HG03378 (cell line): ENCODE measurements around the gene DIP2C.
"Not testable (repeated sequence)": the region's sequence is repeated elsewhere in the genome, so short reads cannot be mapped to it uniquely, and the experiment has no call there.

Experiments
- ATAC-seq: cut with Tn5 transposase; IDR thresholded peaks from one replicate; pipeline ENCODE4 v1.9.1; 2021; ENCODE audit warnings: mild to moderate bottlenecking, moderate library complexity; ENCODE audit not compliant: unreplicated experiment

DIP2C gene

DNA sequence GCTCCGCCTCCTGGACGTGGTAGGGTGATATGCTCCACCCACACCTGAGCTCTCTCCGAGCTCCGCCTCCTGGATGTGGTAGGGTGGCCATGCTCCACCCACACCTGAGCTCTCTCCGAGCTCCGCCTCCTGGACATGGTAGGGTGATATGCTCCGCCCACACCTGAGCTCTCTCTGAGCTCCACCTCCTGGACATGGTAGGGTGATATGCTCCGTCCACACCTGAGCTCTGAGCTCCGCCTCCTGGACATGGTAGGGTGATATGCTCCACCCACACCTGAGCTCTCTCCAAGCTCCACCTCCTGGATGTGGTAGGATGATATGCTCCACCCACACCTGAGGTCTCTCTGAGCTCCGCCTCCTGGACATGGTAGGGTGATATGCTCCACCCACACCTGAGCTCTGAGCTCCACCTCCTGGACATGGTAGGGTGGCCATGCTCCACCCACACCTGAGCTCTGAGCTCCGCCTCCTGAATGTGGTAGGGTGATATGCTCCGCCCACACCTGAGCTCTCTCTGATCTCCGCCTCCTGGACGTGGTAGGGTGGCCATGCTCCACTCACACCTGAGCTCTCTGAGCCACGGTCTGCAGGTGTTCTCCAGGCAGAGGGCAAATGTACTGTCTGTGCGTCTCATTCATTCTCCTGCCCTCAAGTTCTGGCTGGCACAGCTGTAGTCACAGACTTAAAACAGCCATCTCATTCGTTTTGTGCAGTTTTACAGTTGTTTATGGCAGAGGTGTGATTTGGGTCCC is 252.4 kb downstream of the DIP2C start:
- no peak for ATAC-seq

DNA sequence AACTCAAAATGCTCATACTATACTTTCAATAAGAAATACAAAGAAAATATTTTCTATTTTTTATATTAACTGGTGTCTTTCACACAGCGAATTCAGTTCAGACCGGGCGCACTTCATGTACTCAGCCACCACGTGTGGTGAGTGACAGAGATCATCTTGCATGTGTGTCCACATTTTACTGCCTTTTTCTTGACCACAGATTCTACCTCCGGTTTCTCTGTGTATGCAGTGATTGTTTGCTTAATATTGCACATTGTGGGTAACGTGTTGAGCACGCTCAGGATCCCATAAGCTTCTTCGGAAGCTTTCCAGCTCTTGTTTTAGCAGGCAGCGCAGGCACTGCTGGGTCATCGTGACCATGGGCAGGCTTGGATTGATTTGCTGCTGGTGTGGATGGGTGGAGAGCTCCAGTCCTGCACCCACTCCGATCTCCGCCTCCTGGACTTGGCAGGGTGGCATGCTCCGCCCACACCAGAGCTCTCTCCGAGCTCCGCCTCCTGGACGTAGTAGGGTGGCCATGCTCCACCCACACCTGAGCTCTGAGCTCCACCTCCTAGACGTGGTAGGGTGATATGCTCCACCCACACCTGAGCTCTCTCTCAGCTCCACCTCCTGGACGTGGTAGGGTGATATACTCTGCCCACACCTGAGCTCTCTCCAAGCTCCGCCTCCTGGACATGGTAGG is 253.3 kb downstream of the DIP2C start:
- no peak for ATAC-seq

DNA sequence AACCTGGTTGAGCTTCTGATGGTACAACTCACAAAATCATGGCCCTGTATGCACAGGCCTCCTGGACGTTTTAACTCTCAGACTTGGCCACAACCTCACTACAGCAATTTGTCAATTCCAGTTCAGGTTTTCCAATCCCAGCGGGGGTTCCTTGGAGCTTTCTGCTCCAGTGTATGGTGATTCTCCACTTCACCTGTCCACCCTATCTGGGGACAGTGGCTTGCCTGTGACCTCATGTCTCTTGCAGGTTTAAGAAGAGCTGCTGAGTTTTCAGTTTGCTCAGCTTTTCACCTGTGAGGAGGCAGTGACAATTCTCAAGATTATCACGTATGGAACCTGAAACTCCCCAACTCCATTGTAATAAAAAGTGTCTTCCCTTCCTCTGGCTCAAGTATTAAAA is 254.1 kb downstream of the DIP2C start:
- no peak for ATAC-seq

DNA sequence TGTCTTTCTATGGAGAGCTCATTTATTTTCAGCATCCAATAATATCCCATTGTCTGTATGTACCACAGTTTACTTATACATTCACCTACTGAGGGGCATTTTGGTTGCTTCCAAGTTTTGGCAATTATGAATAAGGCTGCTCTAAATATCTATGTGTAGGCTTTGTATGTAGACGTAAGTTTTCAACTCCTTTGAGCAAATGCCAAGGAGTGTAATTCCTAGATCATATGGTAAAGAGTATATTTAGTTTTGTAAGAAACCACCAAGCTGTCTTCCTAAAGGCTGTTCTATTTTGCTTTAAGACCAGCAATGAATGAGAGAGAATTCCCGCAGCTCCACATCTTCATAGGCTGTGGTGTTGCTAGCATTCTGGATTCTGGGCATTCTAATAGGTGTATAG is 259.8 kb downstream of the DIP2C start:
- ATAC-seq, result no peak

DNA sequence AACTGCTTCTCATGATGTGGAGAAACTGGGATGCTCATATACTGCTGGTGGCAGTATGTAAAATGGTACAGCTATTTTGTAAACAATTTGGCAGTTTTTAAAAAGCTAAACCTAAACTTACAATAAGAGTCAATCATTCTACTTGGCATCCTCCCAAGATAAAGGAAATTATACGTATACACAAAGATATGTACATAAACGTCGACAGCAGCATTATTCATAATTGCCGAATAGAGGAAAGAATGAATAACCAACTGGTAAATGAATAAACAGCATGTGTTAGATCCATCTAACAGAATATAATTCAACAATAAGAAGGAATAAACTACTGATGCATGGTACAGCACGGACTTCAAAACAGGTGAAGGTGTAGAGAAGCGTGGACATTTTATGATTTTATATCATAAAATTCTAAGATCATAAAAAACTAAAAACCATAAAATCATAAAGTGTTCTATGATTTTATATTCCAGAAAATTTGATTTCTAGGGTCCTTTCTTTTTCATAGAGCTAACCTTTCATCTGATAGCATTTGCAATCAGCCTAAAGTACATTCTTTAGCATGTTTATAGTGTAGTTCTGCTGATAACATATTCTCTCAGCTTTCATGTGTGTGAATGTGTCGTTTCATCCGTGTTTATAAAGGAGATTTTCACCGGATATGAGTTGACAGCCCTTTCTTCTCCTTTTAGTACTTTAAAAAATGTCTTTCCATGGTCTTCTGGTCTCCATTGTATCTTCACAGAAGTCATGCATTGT is 261.5 kb downstream of the DIP2C start:
- no peak for ATAC-seq

DNA sequence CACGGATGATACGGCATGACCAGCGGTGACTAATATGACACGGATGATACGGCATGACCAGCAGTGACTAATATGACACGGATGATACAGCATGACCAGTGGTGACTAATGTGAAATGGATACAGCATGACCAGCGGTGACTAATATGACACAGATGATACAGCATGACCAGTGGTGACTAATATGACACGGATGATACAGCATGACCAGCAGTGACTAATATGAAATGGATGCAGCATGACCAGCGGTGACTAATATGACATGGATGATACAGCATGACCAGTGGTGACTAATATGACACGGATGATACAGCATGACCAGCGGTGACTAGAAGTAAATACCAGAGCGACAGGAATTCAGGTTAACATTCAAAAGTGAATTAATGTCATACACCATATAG is 264.1 kb downstream of the DIP2C start:
- not testable (repeated sequence) for ATAC-seq

DNA sequence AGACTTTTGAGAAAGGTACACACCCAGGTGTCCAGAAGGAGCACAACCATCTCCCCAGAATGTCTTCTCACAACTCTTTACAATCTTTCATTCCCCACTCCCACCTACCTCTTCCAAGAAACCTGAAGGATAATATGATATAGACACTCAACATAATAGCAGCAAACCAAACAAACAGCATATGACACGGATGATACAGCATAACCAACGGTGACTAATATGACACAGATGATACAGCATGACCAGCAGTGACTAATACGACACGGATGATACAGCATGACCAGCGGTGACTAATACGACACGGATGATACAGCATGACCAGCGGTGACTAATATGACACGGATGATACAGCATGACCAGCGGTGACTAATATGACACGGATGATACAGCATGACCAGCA is 264.7 kb downstream of the DIP2C start:
- ATAC-seq, result not testable (repeated sequence)

DNA sequence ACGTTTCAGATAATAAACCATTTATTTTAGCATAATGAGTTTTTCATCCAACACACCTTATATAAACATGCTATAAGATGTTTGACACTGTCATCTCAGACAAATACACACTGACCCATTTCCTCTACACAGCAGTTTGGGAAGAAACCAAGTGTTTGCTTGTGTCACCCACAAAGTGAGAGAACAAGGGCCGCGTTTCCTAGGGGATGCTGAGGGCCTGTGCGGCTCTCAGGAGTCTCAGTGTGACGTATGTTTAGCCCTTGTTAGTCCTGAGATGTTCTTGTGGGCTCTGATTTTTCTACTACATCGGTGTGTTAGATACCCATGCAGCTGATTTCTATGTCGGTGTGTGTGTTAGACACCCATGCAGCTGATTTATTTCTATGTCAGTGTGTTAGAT is 266.3 kb downstream of the DIP2C start:
- no peak for ATAC-seq

DNA sequence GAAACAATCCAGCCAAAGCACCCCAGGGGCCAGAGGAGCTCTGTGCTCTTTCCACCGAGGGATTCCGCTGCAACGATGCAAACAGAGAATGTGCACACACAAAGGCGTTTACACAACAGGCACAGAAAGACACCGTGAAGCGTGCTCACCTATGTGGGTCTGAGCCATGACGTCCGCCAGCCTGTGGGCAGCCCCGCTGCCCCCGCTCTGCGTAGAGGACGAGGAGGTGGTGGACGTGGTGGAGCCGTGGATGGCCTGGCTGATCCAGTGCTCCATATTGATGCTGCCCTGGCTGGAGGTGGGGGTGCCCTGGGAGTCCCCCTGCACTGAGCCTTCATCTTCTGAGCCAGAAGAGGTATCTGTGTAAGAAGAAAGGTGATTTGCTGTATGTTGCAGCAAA is 266.8 kb downstream of the DIP2C start:
- no peak for ATAC-seq

DNA sequence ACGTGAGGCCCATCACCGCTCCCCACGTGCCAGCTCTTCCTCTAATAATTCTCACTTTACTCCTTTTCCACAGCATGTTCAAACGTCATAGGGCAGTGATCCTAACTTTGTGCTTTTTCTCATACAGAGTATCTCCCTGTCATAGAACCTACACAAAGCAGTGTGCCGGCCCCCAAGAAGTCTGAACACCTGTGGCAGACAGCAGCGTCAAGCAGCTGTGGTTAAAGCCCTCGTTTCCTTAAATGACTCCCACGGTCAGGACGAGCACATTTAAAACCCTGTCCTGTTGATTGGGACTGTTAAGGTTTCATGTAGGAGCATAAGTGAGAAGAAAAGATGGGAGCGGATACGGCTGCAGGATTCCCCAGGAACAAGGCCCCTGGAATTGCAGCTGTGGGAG is 267.2 kb downstream of the DIP2C start:
- ATAC-seq, result no peak

DNA sequence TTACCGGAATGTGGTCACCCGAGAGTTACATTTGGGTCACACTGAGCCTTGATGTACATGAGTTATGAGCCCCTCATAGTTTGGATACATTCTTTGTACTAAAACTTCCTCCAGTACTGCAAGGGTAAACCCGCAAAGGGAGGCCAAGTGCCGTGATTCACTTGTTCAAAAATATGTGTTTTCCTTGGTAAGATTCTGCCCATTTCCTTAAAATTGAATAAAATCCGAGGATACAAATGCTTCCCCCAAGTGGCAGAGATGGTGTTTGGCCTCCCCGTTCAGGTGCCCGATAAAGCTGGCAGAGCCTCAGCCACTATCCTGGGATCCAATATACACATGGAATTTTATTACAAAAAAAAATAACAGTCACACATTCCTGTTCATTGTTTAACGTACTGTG is 268.3 kb downstream of the DIP2C start:
- no peak for ATAC-seq

DNA sequence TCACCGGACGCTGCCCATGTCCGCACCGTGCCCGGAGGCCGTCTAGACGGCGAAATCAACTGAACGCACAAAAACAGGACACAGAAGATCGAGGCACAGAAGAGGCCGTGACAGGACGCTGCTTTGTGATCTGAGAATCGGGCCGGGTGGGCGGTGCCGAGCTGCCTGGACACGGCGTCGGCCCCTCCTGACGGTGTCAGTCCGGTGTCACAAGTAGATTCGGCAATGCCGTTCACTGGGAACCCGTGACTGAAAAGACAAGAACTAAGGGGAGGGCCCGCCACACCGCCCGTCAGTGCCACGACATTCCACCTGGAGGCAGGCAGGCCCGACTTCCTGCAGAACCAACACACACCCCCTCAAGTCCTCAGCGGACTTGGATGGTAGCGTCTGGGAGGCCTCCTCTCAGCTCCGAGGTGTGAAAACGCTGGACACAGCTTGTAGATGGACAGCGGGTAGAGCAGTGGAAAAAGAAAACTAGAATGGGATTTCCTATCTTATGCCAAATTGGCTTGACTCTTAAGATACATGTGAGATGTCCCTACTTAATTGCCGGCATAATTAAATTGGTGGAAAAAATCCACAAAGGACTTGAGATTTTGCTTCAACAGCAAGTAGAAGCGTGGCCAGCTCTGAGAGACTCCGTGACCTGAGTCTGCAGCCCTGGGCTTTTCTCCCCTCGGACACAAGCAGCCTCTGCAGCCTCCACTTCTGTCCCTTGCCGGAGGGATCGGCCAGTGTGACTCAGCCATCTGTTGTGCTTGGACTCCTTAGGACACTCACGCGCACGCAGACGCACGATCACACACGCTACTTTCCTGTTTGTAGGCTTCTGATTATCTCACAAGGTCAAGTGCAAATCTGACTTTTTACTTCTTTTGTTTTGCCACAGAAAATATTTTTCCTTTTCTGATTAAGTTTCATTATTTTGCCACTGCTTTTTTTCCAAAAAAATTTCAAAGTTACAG is 269.0 kb downstream of the DIP2C start:
- no peak for ATAC-seq

DNA sequence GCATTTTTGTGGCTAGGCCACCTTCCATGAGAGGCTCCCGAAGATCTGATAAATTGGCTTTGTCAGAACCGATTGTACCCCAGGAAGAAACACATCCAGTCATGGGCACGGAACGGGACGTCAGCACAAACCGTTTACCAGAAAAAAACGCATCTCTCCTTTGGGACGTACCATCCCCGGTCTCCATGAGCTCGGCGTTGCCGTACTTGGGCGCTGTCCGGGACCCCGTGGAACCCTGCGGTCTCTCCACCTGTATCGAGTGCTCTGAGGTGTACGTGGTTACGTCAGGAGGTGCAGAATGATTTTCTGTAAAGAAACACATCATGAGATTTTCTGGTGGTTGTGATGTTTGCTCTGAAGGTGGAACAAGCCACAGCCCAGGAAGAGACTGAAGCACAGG is 270.6 kb downstream of the DIP2C start:
- no peak for ATAC-seq

DNA sequence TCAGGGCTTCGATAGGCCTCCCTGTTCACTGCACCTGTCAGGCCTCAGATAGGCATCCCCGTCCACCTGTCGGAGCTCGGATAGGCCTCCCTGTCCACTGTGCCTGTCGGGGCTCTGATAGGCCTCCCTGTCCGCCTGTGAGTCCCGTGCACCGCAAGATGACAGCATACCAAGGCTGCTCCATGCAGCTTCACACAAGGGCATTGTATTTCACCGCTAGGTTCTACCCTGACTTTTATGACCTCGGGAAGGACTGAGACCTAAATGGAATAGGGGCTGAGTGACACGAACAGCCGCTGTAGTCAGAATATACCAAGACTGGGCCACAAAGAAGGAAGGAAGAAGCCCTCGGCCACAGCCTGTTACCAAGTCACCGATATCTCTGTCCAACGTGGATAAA is 271.2 kb downstream of the DIP2C start:
- no peak for ATAC-seq

DNA sequence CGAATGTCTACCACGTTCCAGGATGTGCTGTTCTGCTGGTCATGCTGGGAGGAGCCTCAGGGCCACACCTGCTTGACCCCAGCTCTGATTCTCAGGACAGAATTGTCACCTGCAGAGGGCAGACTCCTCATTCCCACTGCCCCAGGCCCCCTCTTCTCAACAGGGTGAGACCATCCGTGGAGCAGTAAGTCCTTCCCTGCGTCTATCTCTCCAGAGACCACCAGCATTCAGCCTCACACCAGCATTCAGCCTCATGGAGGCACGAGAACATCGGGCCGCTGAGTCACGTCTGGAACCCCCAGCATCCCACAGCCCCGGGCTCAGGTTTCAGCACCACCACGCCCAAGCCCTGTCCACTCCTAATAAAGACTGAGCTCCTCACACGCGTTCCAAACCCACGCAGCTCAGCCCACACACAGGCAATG is 273.4 kb downstream of the DIP2C start:
- ATAC-seq, result no peak

DNA sequence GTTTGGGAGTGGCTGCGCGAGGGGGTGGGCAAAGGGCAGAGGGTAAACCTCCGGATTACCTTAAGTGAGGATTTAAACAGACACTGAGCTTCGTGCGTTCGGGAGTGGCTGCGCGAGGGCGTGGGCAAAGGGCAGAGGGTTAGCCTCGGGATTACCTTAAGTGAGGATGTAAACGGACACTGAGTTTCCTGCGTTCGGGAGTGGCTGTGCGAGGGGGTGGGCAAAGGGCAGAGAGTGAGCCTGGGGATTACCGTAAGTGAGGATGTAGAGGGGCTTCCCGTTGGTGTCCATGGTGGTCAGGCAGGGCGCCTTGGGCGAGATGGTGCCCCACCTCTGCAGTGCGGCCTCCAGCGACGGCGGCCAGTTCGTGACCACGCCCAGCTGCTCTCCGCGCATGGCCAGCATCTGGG is 275.8 kb downstream of the DIP2C start:
- ATAC-seq, result no peak

DNA sequence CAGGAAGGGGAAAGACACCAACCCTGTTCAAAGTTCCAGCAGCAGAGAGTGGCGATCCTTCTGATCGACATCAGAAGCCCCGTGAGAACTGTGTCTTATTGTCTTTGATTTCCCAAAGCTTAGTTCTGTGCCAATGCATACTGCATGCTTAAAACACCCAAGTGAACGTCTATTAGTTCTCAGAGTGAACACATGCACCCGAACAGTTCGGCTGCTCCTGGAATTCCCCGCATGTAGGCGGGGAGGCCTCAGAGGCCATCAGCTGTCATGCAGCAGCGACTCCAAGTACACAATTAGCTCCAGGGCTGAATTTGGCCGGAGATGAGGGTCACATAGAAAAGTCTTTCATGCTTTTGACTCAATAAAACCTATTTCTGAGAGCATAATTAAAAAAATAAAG is 277.4 kb downstream of the DIP2C start:
- no peak for ATAC-seq

DNA sequence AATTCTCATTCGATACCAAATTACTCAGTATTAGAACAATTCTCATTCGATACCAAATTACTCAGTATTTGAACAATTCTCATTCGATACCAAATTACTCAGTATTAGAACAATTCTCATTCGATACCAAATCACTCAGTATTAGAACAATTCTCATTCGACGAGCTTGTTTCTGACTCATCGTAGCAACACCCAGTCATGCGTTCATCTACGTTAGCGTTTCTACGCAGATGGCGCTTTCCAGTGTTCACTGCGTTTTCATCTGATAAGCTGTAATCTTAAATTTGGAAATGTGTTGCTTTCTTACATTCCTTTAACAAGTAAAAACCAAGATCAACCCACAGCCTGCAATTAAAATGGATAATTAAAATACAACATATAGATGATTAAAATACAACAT is 277.9 kb downstream of the DIP2C start:
- no peak for ATAC-seq

DNA sequence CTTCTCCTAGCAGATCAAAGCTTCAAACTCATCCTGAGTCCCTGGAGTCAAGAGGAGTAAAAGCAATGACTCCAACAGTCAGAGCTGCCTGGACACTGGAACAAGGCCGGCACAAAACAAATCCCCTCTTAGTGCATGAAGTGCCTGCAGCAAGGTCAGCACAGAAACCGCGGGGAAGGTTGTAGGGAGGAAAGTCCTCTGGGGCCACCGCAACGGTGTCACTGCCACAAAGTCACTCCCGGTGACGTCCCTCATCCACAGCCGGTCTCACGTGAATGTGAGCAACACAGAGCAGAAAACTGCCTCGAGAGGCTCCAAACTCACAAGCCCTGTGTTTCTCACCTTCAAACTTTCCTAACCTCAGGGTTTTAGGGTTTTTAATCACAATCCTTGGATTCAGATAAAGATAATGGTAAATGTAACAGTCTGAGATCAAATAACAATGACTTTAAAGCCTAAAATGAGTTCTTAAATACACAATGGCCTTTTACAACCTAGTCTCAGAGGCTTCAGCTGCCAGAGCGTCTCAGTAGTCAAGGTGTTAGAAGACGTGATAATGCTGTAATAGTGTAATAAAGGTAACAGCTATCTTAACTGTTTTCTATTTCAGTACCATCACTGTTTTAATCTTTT is 279.9 kb downstream of the DIP2C start:
- ATAC-seq, result no peak

DNA sequence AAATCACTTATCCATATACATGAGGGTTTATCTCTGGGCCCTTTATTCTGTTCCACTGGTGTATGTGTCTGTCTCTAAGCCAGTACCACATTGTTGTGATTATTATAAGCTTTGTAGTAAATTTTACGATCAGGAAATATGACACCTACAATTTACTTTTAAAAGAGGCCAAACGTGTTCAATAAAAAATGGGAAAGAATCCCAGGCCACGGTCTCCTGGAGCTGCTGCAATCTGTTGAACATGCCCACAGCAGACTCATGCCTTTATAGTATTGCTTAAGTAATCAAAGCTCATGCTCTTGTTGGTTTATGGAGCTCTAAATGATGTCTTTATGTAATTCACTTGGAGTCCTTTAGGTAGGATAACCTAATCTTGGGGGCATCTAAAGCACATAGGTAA is 281.2 kb downstream of the DIP2C start:
- no peak for ATAC-seq
